Omental fat pad (tissue), 4 donors: Measurements from ENCODE around the gene SPAG5. TPM values are rescaled to one million over a fixed set of nuclear protein-coding genes. Genes with fewer than 3 reads are reported as not detected.
"Not testable (repeated sequence)": the region's sequence is repeated elsewhere in the genome, so short reads cannot be mapped to it uniquely, and the experiment has no call there.

Experiments
- ATAC-seq: fragments of 150-250 bp; one replicate; pipeline ENCODE4 v1.9.1; 2016; ENCODE audit warnings: mild to moderate bottlenecking, moderate library complexity; ENCODE audit not compliant: low FRiP score
- DNase-seq: peaks from one replicate; pipeline ENCODE4 v3.0.0-alpha.2; 2019; ENCODE audit warnings: low spot score
- total RNA-seq, 4 donors: library from RNA; depleted of rRNA; stranded (reverse); fragments of >200 nt; gene quantifications; one replicate each; pipeline ENCODE4 v1.1.0, GENCODE V29; 2016
- TF ChIP-seq, protein P1 (sequence below), 3 donors: fragments of 450-650 bp; IDR thresholded peaks; one replicate each; pipeline ENCODE4 v1.5.1; 2016 to 2017; ENCODE audit warnings: antibody characterized with exemption in 3 of 3, mild to moderate bottlenecking in 3 of 3, moderate library complexity in 2 of 3

Gene SPAG5
- total RNA-seq, 4 donors from 2014 or later, result 0.50 to 12.0 (median 4.5) TPM

DNA sequence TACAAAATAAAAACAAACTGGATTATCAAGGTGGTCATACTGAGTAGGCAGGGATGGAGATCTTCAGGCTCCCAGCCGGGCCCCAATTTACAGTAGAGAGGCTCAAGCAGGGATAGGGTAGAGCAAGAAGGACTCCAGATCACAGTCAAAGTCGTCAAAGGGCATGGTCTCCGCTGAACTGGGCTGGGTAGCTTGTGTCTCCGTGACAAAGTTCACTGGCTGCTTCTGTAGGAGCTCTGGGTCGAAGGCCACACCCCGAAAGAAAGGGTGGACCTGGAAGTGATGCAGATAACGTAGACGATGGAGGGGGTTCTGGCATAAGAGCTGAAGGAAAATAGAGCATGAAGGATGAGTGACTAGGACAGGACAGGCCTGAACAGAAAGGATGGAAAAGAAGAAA is 11.6 kb upstream of the SPAG5 start:
- TF ChIP-seq, protein P1, sequence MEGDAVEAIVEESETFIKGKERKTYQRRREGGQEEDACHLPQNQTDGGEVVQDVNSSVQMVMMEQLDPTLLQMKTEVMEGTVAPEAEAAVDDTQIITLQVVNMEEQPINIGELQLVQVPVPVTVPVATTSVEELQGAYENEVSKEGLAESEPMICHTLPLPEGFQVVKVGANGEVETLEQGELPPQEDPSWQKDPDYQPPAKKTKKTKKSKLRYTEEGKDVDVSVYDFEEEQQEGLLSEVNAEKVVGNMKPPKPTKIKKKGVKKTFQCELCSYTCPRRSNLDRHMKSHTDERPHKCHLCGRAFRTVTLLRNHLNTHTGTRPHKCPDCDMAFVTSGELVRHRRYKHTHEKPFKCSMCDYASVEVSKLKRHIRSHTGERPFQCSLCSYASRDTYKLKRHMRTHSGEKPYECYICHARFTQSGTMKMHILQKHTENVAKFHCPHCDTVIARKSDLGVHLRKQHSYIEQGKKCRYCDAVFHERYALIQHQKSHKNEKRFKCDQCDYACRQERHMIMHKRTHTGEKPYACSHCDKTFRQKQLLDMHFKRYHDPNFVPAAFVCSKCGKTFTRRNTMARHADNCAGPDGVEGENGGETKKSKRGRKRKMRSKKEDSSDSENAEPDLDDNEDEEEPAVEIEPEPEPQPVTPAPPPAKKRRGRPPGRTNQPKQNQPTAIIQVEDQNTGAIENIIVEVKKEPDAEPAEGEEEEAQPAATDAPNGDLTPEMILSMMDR (IDR thresholded peaks at IDR 0.05), result no peak
- no peak for DNase-seq
- ATAC-seq, result no peak

DNA sequence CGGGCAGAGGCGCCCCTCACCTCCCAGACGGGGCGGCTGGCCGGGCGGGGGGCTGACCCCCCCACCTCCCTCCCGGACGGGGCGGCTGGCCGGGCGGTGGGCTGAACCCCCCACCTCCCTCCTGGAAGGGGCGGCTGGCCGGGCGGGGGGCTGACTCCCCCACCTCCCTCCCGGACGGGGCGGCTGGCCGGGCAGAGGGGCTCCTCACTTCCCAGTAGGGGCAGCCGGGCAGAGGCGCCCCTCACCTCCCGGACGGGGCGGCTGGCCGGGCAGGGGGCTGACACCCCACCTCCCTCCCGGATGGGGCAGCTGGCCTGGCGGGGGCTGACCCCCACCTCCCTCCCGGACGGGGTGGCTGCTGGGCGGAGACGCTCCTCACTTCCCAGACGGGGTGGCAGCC is 5.2 kb upstream of the SPAG5 start:
- not testable (repeated sequence) for ATAC-seq, DNase-seq

DNA sequence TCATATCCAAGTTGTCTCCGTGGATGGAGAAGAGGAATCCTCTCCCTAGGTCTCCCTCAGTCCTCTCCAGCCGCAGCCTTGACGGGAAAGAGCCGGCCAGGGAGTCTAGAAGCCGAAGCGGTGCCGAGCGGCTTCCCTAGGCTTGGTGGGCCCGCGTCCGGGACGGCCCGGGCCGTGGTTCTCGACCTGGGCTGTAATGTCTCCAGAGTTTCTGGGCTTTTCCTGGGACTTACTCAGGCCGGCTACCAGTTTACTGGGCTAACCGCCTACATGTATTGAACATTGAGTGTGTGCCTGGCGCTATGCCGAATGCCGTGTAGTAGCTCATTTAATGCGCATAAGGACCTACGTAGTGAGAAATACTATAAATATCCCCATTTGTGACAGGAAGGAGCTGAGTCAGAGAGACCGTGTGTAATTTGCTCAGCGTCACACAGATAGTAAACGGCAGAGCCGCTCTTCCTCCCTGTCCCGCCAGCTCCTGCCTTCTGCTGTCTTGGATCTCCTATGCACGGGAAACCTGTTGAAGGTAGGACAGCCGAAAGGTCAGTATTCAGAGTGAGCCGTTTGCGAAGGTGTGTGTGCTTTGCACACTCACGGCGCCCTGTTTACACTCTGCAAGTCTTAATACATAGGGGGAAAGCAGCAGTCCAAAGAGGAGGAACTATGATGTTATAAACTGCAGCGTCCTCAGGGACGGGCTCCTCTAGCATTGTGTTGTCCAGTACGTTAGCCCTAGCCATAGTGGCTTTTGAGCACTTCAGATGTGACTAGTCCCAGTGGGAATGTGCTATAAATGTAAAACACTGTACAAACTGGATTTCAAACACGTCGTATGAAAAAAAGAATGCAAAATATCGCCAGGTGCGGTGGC is 723 bp upstream of the SPAG5 start:
- ATAC-seq, result peak; percentile 77
- DNase-seq, result peak; percentile 85
- TF ChIP-seq, protein P1 (IDR thresholded peaks at IDR 0.05), result no peak

DNA sequence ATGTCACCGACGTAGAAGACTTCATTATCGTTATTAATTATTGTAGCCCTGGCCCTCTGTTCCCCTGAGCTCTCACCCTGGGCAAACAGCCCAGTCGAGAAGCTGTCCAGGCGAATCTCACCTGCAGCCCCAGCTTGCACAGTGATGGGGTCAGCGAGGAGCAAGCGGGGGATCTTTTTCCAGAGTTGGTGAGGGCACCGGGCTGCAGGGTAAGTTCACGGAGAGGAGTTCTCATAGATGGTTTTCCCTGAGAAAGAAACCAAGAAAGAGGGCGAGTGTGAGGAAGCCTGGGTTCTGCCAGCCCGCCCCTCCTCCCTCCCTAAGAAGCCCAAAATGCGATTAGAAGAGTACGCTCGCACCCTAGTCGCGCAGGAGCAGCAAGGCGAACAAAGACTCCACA is 436 bp downstream of the SPAG5 start:
- TF ChIP-seq, protein P1 (IDR thresholded peaks at IDR 0.05), result no peak
- ATAC-seq (no peak), DNase-seq (no peak)

DNA sequence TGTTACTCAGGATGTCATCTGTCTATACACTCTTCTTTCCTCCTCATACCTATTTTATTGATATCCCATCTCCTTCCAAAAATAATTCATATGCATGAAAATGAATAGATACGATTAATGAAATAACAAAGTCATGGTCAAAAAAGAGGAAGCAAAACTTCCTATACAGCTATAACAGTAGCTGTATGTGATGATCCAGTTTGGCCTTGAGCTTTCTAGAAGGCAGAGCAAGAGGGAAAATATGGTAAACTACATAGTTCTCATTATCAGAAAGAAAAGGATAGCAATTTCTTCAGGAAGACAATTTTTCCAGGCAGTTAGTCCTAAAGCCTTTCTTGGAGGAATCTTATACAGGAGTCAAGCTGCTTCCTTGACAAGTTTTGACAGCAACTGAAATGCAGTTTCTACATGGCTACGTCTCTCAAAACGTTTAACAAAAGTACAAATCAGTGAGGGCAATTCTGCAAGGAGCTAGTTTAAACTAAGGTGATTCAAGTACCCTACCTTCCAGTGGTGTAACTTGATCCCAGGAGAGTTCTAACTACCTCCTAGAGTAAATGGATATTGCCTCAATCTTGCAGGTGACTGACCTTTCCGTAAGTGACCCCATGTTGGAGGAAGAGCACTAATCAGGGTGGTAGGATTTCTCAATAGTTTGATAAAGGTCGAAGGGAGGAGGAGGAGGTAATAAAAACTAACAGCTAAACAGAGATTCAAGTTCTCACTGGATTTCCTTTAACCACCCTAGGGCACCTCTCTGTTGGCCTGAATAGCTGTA is 1.0 kb downstream of the SPAG5 start:
- DNase-seq (no peak), ATAC-seq (no peak)
- TF ChIP-seq, protein P1 (IDR thresholded peaks at IDR 0.05), result no peak

DNA sequence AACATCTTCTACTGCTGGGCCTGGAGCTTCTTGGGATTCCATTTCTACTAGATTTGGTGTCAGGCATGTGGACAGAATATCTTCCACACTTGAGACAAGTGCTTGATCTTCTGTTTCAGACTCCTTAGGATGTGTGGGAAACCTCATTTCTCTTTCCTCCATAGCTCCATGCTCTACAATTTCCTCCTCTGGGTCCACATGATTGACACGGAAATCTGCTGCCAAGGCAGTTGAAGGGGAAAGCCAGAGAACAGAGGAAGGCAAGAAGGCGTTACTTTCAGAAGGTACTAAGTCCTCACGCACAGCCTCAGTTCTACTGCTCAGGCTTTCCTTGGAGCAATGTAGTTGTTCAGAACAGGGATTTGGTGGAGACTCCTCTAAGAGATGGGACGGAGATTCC is 6.6 kb downstream of the SPAG5 start:
- ATAC-seq (no peak), DNase-seq (no peak)

DNA sequence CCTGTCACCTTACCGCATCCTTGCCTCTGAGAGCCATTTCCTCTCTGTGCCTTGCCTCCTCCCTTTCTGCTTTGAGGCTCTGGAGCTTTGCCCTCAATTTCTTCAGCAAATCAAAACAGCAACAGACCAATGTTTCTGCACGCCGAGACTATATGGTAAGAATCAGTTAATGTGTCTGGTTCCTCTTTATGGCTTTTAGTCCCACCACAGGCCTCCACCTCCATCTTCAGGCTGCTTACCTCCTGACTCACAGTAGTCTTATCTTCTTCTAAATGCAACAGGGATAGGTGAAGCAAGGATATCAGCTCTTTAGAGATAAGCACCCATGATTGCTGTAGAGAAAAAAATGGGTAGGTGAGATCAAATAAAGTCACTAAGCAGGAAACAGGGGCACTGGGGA is 13.0 kb downstream of the SPAG5 start:
- ATAC-seq, result no peak
- DNase-seq, result no peak
- TF ChIP-seq, protein P1 (IDR thresholded peaks at IDR 0.05), result no peak

More for the DNA sequence above, 6.6 kb downstream of the SPAG5 start:
- TF ChIP-seq, protein P1 (IDR thresholded peaks at IDR 0.05), result no peak
